HCT116 (cell line): ENCODE results near the gene WDR44. TPM values are rescaled to one million over a fixed set of nuclear protein-coding genes. Genes with fewer than 3 reads are reported as not detected.

Experiments used
- ATAC-seq: fragments of 200-7000 bp; cut with Tn5 transposase; 2 replicates; pipeline ENCODE4 v1.9.1; 2020; ENCODE audit warnings: mild to moderate bottlenecking, moderate library complexity
- BruUV-seq: library from RNA; stranded (reverse); fragments of 400-500 nt; replicated peaks from 2 replicates; lab custom pipeline; 2021; lab: Mats Ljungman, UMichigan
- CTCF ChIA-PET: fragments of 300-600 bp; sonication (Branson Sonifier 250); formaldehyde crosslinking; loops from one replicate; lab custom pipeline; 2021; ENCODE audit warnings: antibody characterized with exemption; lab: Charles Lee
- POLR2A ChIA-PET: fragments of 300-600, 350-600 bp; sonication (Branson Sonifier 250); formaldehyde crosslinking; loops from one replicate; lab custom pipeline; 2021; ENCODE audit warnings: antibody characterized with exemption; lab: Charles Lee
- RAD21 ChIA-PET, 2 experiments: fragments of 300-600 bp; sonication (Branson Sonifier 250); formaldehyde crosslinking; loops; one replicate each; lab custom pipeline; 2023; ENCODE audit warnings: low total read pairs in 2 of 2; ENCODE audit not compliant: uncharacterized antibody in 2 of 2, unreplicated experiment in 2 of 2, low non-redundant PET in 1 of 2; lab: Charles Lee
- DNase-seq: peaks from one replicate; pipeline ENCODE4 v3.0.0-alpha.2; 2010; ENCODE audit warnings: low read depth, low spot score
- H2AFZ ChIP-seq: fragments of 200-600 bp; shearing (Covaris generic), sonication (generic); 2 replicates; pipeline ENCODE4 v1.6.1; 2017; ENCODE audit warnings: low read depth, mixed run types, mixed read lengths, antibody characterized with exemption, low read length; ENCODE audit not compliant: poor library complexity, severe bottlenecking
- H3K27ac ChIP-seq: 2 replicates; pipeline ENCODE4 v1.5.1; 2012; ENCODE audit warnings: low read depth, low read length
- H3K27me3 ChIP-seq: fragments of 200-600 bp; sonication (generic); 2 replicates; pipeline ENCODE4 v1.6.1; 2016; ENCODE audit warnings: mixed run types, low read length, mixed read lengths; ENCODE audit not compliant: insufficient read depth
- H3K36me3 ChIP-seq, 2 experiments: fragments of 200-500 bp in 1 of 2; fragments of 200-600 bp in 1 of 2; sonication (Bioruptor generic) in 1 of 2; sonication (generic) in 1 of 2; 2 replicates each; pipeline versions ENCODE4 v1.5.1 to v1.6.1; 2014 to 2016; ENCODE audit warnings: low read length in 2 of 2, inconsistent platforms in 1 of 2, mixed read lengths in 1 of 2, mixed run types in 1 of 2; ENCODE audit not compliant: insufficient read depth in 2 of 2, control insufficient read depth in 1 of 2
- H3K4me1 ChIP-seq, 2 experiments: fragments of 200-600 bp in 1 of 2; sonication (generic) in 1 of 2; 2 replicates each; pipeline versions ENCODE4 v1.5.1 to v1.6.1; 2012 to 2017; ENCODE audit warnings: low read length in 2 of 2, inconsistent platforms in 1 of 2, mild to moderate bottlenecking in 1 of 2, mixed read lengths in 1 of 2, mixed run types in 1 of 2, moderate library complexity in 1 of 2; ENCODE audit not compliant: insufficient read depth in 2 of 2, control insufficient read depth in 1 of 2
- H3K4me2 ChIP-seq: fragments of 200-600 bp; sonication (generic); 2 replicates; pipeline ENCODE4 v1.6.1; 2017; ENCODE audit warnings: mixed run types, low read length, mixed read lengths
- H3K4me3 ChIP-seq, 2 experiments: fragments of 200-600 bp in 1 of 2; sonication (generic) in 1 of 2; replicated peaks in 1 of 2; 2 replicates each; pipeline ENCODE4 v1.5.1; 2011 to 2016; ENCODE audit warnings: low read length in 2 of 2, control low read depth in 1 of 2, low read depth in 1 of 2, mild to moderate bottlenecking in 1 of 2, mixed read lengths in 1 of 2, mixed run types in 1 of 2
- H3K79me2 ChIP-seq: fragments of 200-600 bp; sonication (generic); 2 replicates; pipeline ENCODE4 v1.6.1; 2017; ENCODE audit warnings: mild to moderate bottlenecking, mixed run types, low read length, moderate library complexity, mixed read lengths; ENCODE audit not compliant: insufficient read depth
- H3K9ac ChIP-seq: fragments of 200-600 bp; sonication (generic); 2 replicates; pipeline ENCODE4 v1.6.1; 2016; ENCODE audit warnings: low read length, mixed read lengths
- H3K9me2 ChIP-seq: fragments of 200-600 bp; sonication (generic), shearing (Covaris generic); 2 replicates; pipeline ENCODE4 v1.6.1; 2017; ENCODE audit warnings: mixed run types, mild to moderate bottlenecking, moderate library complexity; ENCODE audit not compliant: insufficient read depth
- H3K9me3 ChIP-seq, 2 experiments: fragments of 200-500 bp in 1 of 2; fragments of 200-600 bp in 1 of 2; sonication (Bioruptor generic) in 1 of 2; sonication (generic) in 1 of 2; 2 replicates each; pipeline ENCODE4 v1.6.1; 2014 to 2017; ENCODE audit warnings: low read length in 2 of 2, mixed read lengths in 2 of 2, inconsistent platforms in 1 of 2, low read depth in 1 of 2, mild to moderate bottlenecking in 1 of 2, mixed run types in 1 of 2, moderate library complexity in 1 of 2; ENCODE audit not compliant: control insufficient read depth in 1 of 2, insufficient read depth in 1 of 2
- H4K20me1 ChIP-seq: fragments of 200-600 bp; sonication (generic), shearing (Covaris generic); 2 replicates; pipeline ENCODE4 v1.6.1; 2017; ENCODE audit warnings: mixed run types, mild to moderate bottlenecking, moderate library complexity; ENCODE audit not compliant: insufficient read depth
- ATF3 ChIP-seq: IDR thresholded peaks from 2 replicates; pipeline ENCODE4 v1.6.1; 2012
- CBX3 ChIP-seq: IDR thresholded peaks from 2 replicates; pipeline ENCODE4 v1.6.1; 2012; ENCODE audit warnings: low read depth
- CEBPB ChIP-seq: IDR thresholded peaks from 2 replicates; pipeline ENCODE4 v1.6.1; 2012; ENCODE audit warnings: low read depth
- ELF1 ChIP-seq: IDR thresholded peaks from 2 replicates; pipeline ENCODE4 v1.6.1; 2012; ENCODE audit warnings: low read depth, borderline replicate concordance
- EZH2 ChIP-seq: fragments of 200-600 bp; sonication (generic); IDR thresholded peaks from 2 replicates; pipeline ENCODE4 v1.6.1; 2017; ENCODE audit warnings: antibody characterized with exemption, mixed run types
- EZH2phosphoT487 ChIP-seq: fragments of 200-600 bp; IDR thresholded peaks from 2 replicates; pipeline ENCODE4 v1.6.1; 2018; ENCODE audit warnings: antibody characterized with exemption, borderline replicate concordance
- FOSL1 ChIP-seq: IDR thresholded peaks from 2 replicates; pipeline ENCODE4 v1.6.1; 2012; ENCODE audit warnings: low read depth
- POLR2A ChIP-seq: IDR thresholded peaks from 2 replicates; pipeline ENCODE4 v1.7.0; 2011; ENCODE audit warnings: borderline replicate concordance; ENCODE audit not compliant: insufficient read depth, insufficient read length; ENCODE audit errors: extremely low read depth
- POLR2AphosphoS5 ChIP-seq: IDR thresholded peaks from 2 replicates; pipeline ENCODE4 v1.6.1; 2011; ENCODE audit warnings: mild to moderate bottlenecking, low read depth, low read length, moderate library complexity
- RAD21 ChIP-seq: IDR thresholded peaks from 2 replicates; pipeline ENCODE4 v1.6.1; 2012; ENCODE audit warnings: low read depth, mild to moderate bottlenecking
- SIN3A ChIP-seq: IDR thresholded peaks from 2 replicates; pipeline ENCODE4 v1.6.1; 2012; ENCODE audit warnings: low read depth
- SP1 ChIP-seq: IDR thresholded peaks from 2 replicates; pipeline ENCODE4 v1.6.1; 2012; ENCODE audit warnings: low read depth
- TCF7L2 ChIP-seq: IDR thresholded peaks from 2 replicates; pipeline ENCODE4 v1.7.0; 2011; ENCODE audit warnings: borderline replicate concordance, inconsistent platforms; ENCODE audit not compliant: insufficient read depth, insufficient read length; ENCODE audit errors: extremely low read depth
- YY1 ChIP-seq: IDR thresholded peaks from 2 replicates; pipeline ENCODE4 v1.6.1; 2011; ENCODE audit warnings: low read length, low read depth, moderate library complexity, mild to moderate bottlenecking; ENCODE audit not compliant: insufficient replicate concordance; ENCODE audit errors: extremely low read depth
- ZBTB33 ChIP-seq: IDR thresholded peaks from 2 replicates; pipeline ENCODE4 v1.6.1; 2011; ENCODE audit warnings: mild to moderate bottlenecking, low read length, moderate library complexity; ENCODE audit not compliant: insufficient replicate concordance; ENCODE audit errors: extremely low read depth
- ZNF274 ChIP-seq: fragments of 200-500 bp; sonication (Bioruptor generic); IDR thresholded peaks from 2 replicates; pipeline ENCODE4 v1.6.1; 2014; ENCODE audit warnings: mild to moderate bottlenecking, low read depth, low read length, inconsistent platforms
- intact Hi-C: fragments of 100-400 bp; cut with micrococcal nuclease; formaldehyde crosslinking; loops from 2 replicates; pipeline ENCODE4 v1.10.0; 2022
- total RNA-seq: library from RNA; stranded (reverse); gene quantifications from one replicate; pipeline ENCODE4 v1.2.1, GENCODE V29; 2021; ENCODE audit not compliant: unreplicated experiment
- TF ChIP-seq, protein P1 (sequence below), 3 experiments: fragments of 200-600 bp in 1 of 3; sonication (generic) in 1 of 3; IDR thresholded peaks in 2 of 3; conservative IDR thresholded peaks in 1 of 3; 2 replicates each; pipeline ENCODE4 v1.5.1; 2012 to 2017; ENCODE audit warnings: low read depth in 2 of 3, low read length in 2 of 3, antibody characterized with exemption in 1 of 3, borderline replicate concordance in 1 of 3, control low read depth in 1 of 3, mild to moderate bottlenecking in 1 of 3, mixed read lengths in 1 of 3, mixed run types in 1 of 3, moderate library complexity in 1 of 3; ENCODE audit not compliant: insufficient read depth in 1 of 3

Gene WDR44
- total RNA-seq, 1 experiment from 2014 or later = 12.2 TPM

DNA sequence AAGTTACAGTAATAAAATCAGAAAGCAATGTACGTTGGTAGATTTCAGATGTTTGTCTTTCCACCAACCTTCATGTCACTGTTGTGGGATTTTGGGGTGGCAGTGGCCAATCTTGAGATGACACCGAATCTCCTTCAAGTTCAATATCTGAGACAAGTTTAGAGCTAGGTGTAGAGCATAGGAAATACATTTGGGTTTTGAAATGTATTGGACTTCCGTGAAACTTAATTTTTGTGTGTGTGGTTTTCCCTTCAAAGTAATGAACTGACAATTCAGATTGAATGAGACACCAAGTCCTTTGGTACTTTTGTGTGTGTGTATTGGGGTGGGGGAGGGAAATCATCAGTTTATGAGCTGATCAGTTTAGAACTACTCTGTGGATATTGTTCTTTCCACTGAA, 1.8 kb downstream of the WDR44 start:
- no peaks in the 10 kb centered on the region for H3K27me3 ChIP-seq
- POLR2A ChIA-PET = no interaction called here
- no peak overlapping the region for H2AFZ ChIP-seq
- peaks cover 13 to 46% of the 10 kb centered on the region in 2 experiments for H3K4me1 ChIP-seq
- no TSS peak for BruUV-seq
- RAD21 ChIA-PET = no interaction called here
- no peaks in the 10 kb centered on the region for H3K9me3 ChIP-seq
- peaks cover 56% of the 10 kb centered on the region for H3K79me2 ChIP-seq
- H3K4me2 ChIP-seq = peak overlapping the region; percentile 85
- CTCF ChIA-PET = no interaction called here
- DNase-seq (no peak), ATAC-seq (no peak)
- no peak overlapping the region for H3K27ac ChIP-seq
- H3K9me2 ChIP-seq = no peaks in the 10 kb centered on the region
- no peaks in the 10 kb centered on the region for H4K20me1 ChIP-seq
- intact Hi-C loops = no loop called here
- peak overlapping the region; percentile 73 for H3K9ac ChIP-seq
- no peaks in the 10 kb centered on the region for H3K36me3 ChIP-seq
- H3K4me3 ChIP-seq = peak overlapping the region; percentile 72 to 74
- TF ChIP-seq TCF7L2 = no peak
- no peak for TF ChIP-seq ELF1
- TF ChIP-seq EZH2phosphoT487 = no peak
- TF ChIP-seq SP1 = no peak
- no peak for TF ChIP-seq ATF3
- TF ChIP-seq ZBTB33 = no peak
- TF ChIP-seq CBX3 = no peak
- no peak for TF ChIP-seq SIN3A
- TF ChIP-seq YY1 = no peak
- TF ChIP-seq POLR2A = no peak
- TF ChIP-seq RAD21 = no peak
- no peak for TF ChIP-seq CEBPB
- no peak for TF ChIP-seq EZH2
- no peak for TF ChIP-seq ZNF274
- TF ChIP-seq, protein P1, sequence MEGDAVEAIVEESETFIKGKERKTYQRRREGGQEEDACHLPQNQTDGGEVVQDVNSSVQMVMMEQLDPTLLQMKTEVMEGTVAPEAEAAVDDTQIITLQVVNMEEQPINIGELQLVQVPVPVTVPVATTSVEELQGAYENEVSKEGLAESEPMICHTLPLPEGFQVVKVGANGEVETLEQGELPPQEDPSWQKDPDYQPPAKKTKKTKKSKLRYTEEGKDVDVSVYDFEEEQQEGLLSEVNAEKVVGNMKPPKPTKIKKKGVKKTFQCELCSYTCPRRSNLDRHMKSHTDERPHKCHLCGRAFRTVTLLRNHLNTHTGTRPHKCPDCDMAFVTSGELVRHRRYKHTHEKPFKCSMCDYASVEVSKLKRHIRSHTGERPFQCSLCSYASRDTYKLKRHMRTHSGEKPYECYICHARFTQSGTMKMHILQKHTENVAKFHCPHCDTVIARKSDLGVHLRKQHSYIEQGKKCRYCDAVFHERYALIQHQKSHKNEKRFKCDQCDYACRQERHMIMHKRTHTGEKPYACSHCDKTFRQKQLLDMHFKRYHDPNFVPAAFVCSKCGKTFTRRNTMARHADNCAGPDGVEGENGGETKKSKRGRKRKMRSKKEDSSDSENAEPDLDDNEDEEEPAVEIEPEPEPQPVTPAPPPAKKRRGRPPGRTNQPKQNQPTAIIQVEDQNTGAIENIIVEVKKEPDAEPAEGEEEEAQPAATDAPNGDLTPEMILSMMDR (IDR thresholded peaks at IDR 0.05 in 2 of 3, conservative IDR thresholded peaks at IDR 0.05 in 1 of 3; ENCODE audit: borderline replicate concordance in 1 of 3, insufficient read depth in 1 of 3, low read depth in 2 of 3, low read length in 2 of 3) = no peak
- TF ChIP-seq POLR2AphosphoS5 = no peak
- no peak for TF ChIP-seq FOSL1
- TF ChIP-seq, all 23 proteins: peak for 0
